AG04450 (cell line): ENCODE measurements around the gene RASSF6. TPM values are rescaled to one million over a fixed set of nuclear protein-coding genes. Genes with fewer than 3 reads are reported as not detected.

Experiments
- CTCF ChIA-PET: fragments of 300-600, 350-600 bp; formaldehyde crosslinking; extraction: SDS; loops from one replicate; lab custom pipeline; 2022; ENCODE audit warnings: antibody characterized with exemption, inconsistent platforms; lab: Charles Lee
- POLR2A ChIA-PET: fragments of 350-600 bp; formaldehyde crosslinking; extraction: SDS; loops from one replicate; lab custom pipeline; 2021; ENCODE audit warnings: antibody characterized with exemption, inconsistent platforms; lab: Yijun Ruan, JAX
- DNase-seq: peaks from one replicate; pipeline ENCODE4 v3.0.0-alpha.2; 2011; ENCODE audit warnings: low read depth, low spot score
- H3K27ac ChIP-seq: one replicate; pipeline ENCODE4 v1.5.1; 2012; ENCODE audit warnings: low read depth, low read length, control low read depth
- H3K27me3 ChIP-seq: one replicate; pipeline ENCODE4 v1.6.0; 2012; ENCODE audit warnings: low read length; ENCODE audit not compliant: control insufficient read depth, insufficient read depth
- H3K4me3 ChIP-seq: 2 replicates; pipeline ENCODE4 v1.5.1; 2011; ENCODE audit warnings: mild to moderate bottlenecking, low read depth, low read length, control low read depth
- H3K9me3 ChIP-seq: 2 replicates; pipeline ENCODE4 v1.5.1; 2012; ENCODE audit warnings: low read length; ENCODE audit not compliant: control insufficient read depth, insufficient read depth
- polyA plus RNA-seq: library from polyadenylated mRNA; depleted of rRNA; stranded (reverse); fragments of >200 nt; gene quantifications from 2 replicates; pipeline ENCODE4 v1.2.3, GENCODE V29; 2011
- TF ChIP-seq, protein P1 (sequence below): IDR thresholded peaks from 2 replicates; pipeline ENCODE4 v1.5.1; 2011; ENCODE audit warnings: low read depth, low read length, control low read depth, inconsistent platforms

The RASSF6 gene
- polyA plus RNA-seq, 1 experiment = 0.07 TPM

DNA sequence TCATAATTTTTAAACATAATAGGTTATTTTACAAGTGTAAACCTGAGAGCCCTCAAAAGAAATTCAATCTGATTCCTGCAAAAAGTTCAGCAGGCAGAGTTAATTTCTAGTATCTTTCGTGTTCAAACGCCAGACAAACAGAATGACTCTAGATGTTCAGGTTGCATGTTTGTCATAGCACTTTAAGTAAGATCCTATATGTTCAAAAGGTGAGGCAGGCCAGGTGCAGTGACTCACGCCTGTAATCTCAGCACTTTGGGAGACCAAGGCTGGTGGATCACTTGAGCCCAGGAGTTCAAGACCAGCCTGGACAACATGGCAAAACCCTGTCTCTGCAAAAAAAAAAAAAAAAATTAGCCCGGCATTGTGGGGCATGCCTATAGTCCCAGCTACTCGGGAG lies 1.1 kb upstream of the RASSF6 start:
- DNase-seq = no peak
- Histone ChIP-seq H3K27me3 (no peaks in the 10 kb centered on the region), H3K27ac (no peak overlapping the region), H3K9me3 (no peaks in the 10 kb centered on the region), H3K4me3 (no peak overlapping the region)
- TF ChIP-seq, protein P1, sequence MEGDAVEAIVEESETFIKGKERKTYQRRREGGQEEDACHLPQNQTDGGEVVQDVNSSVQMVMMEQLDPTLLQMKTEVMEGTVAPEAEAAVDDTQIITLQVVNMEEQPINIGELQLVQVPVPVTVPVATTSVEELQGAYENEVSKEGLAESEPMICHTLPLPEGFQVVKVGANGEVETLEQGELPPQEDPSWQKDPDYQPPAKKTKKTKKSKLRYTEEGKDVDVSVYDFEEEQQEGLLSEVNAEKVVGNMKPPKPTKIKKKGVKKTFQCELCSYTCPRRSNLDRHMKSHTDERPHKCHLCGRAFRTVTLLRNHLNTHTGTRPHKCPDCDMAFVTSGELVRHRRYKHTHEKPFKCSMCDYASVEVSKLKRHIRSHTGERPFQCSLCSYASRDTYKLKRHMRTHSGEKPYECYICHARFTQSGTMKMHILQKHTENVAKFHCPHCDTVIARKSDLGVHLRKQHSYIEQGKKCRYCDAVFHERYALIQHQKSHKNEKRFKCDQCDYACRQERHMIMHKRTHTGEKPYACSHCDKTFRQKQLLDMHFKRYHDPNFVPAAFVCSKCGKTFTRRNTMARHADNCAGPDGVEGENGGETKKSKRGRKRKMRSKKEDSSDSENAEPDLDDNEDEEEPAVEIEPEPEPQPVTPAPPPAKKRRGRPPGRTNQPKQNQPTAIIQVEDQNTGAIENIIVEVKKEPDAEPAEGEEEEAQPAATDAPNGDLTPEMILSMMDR = no peak
- CTCF ChIA-PET = interaction anchor here (0.9 kb wide), 1 partner anchor 48 kb away, joined by 6 read pairs; no protein-coding TSS in a partner anchor
- POLR2A ChIA-PET = no interaction called here

DNA sequence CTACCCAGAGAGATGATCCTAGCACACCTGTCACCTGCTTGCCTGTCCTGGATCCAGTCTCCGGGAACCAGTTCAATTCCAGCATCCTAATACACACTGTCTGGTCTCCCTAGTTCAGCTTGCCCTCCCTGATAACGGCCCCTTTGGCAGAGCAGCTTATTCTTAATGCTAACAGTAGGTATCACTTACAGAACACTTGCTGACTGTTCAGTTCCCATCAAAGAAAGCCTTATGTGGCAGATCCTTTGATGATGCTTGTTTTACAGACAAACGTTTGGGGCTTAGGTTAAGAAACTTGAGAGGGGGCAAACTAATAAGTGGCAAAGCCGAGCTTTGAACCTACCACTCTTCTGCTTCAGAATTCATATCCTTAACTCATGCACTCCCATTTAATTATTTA lies 890 bp downstream of the RASSF6 start:
- no peak overlapping the region for H3K4me3 ChIP-seq
- TF ChIP-seq, protein P1 = no peak
- H3K27ac ChIP-seq = no peak overlapping the region
- no peak for DNase-seq
- CTCF ChIA-PET = interaction anchor here (0.6 kb wide), 1 partner anchor 46 kb away, joined by 3 read pairs; no protein-coding TSS in a partner anchor
- no peaks in the 10 kb centered on the region for H3K27me3 ChIP-seq
- POLR2A ChIA-PET = no interaction called here
- no peaks in the 10 kb centered on the region for H3K9me3 ChIP-seq

DNA sequence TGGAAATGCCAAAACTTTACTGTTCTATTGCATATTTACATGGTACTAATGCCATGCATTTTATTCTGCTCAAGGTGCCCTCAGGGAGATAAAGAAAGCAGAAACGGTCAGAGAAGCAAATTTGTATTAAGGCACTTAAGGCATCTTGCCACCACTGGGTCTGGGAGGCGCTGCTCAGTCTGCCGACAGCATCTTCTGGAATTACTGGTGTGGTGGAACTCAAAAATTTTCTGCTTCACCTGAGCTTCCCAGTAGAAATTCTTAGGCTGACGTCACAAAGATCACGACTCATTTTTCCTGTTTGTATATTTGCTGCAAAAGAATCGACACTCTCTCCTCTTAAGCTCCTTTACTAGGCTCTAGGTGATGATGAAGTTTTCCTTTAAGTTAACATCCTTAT lies 3.0 kb downstream of the RASSF6 start:
- POLR2A ChIA-PET = no interaction called here
- Histone ChIP-seq H3K4me3 (no peak overlapping the region), H3K9me3 (no peaks in the 10 kb centered on the region), H3K27me3 (no peaks in the 10 kb centered on the region), H3K27ac (no peak overlapping the region)
- DNase-seq = no peak
- TF ChIP-seq, protein P1 = no peak
- CTCF ChIA-PET = interaction anchor here (1.5 kb wide), 1 partner anchor 43 kb away, joined by 3 read pairs; no protein-coding TSS in a partner anchor

DNA sequence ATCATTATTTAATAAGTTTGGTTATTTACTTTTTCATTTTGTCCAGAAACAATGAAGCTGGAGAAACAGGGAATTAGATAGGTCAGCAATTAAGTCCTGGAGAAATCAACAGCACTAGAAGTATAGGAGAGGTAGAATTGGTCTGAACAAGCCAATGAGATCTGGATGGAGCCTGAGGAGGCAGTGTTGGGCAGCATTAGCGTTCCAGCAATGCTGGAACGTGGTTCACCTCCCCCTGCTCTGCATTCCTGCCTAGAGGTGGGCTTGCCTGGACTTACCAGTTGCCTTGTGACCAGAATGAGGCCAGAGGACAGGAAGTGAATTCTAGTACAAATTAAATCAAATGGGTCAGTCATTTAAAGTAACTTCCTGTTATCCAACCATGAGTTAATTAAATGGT lies 4.6 kb downstream of the RASSF6 start:
- Histone ChIP-seq H3K27me3 (no peaks in the 10 kb centered on the region), H3K27ac (no peak overlapping the region), H3K9me3 (no peaks in the 10 kb centered on the region), H3K4me3 (no peak overlapping the region)
- TF ChIP-seq, protein P1 = no peak
- POLR2A ChIA-PET = no interaction called here
- no peak for DNase-seq
- CTCF ChIA-PET = interaction anchor here (0.6 to 1.2 kb wide), 2 partner anchors 42 to 757 kb away, joined by 4 to 6 read pairs; no protein-coding TSS in a partner anchor

DNA sequence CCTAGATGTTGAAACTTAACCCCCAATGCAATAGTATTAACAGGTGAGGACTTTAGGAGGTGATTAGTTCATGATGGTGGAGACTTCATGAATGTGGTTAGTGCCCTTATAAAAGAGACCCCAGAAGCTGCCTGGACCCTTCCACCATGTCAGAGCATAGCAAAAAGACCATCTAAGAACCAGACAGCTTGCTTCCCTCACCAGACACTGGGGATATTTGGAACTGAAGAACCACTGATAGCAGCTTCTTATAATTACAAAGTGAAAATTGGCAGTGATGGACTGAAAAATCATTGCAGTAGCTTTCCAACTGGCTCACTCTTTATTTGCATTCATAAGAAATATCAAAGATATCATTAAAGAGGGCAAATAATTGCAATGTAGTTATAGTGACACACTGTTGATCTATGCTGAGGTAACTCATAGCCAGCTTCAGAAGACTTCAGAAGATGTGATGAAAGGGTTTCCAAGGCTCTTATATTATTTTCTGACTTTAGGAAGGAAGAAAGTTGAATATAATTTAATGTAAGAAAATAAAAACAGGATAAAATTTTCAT lies 5.8 kb downstream of the RASSF6 start:
- no peaks in the 10 kb centered on the region for H3K27me3 ChIP-seq
- H3K9me3 ChIP-seq = no peaks in the 10 kb centered on the region
- H3K27ac ChIP-seq = no peak overlapping the region
- no peak overlapping the region for H3K4me3 ChIP-seq
- CTCF ChIA-PET = interaction anchor here (1.0 kb wide), 1 partner anchor 21 kb away, joined by 4 read pairs; no protein-coding TSS in a partner anchor
- POLR2A ChIA-PET = no interaction called here
- TF ChIP-seq, protein P1 = no peak
- DNase-seq = no peak
